Endothelial cell of hepatic sinusoid (primary cell): Measurements from ENCODE around the gene FAM107A.

Source experiments
- in situ Hi-C: cut with HindIII; loops from 2 replicates; pipeline ENCODE4 v1.10.0; 2017; ENCODE audit warnings: low sequenced_read_pairs

FAM107A gene

GRCh38 chr3:58594117-58594516 lies 16.9 kb upstream of the FAM107A start:
- in situ Hi-C loops = no loop called here

DNA sequence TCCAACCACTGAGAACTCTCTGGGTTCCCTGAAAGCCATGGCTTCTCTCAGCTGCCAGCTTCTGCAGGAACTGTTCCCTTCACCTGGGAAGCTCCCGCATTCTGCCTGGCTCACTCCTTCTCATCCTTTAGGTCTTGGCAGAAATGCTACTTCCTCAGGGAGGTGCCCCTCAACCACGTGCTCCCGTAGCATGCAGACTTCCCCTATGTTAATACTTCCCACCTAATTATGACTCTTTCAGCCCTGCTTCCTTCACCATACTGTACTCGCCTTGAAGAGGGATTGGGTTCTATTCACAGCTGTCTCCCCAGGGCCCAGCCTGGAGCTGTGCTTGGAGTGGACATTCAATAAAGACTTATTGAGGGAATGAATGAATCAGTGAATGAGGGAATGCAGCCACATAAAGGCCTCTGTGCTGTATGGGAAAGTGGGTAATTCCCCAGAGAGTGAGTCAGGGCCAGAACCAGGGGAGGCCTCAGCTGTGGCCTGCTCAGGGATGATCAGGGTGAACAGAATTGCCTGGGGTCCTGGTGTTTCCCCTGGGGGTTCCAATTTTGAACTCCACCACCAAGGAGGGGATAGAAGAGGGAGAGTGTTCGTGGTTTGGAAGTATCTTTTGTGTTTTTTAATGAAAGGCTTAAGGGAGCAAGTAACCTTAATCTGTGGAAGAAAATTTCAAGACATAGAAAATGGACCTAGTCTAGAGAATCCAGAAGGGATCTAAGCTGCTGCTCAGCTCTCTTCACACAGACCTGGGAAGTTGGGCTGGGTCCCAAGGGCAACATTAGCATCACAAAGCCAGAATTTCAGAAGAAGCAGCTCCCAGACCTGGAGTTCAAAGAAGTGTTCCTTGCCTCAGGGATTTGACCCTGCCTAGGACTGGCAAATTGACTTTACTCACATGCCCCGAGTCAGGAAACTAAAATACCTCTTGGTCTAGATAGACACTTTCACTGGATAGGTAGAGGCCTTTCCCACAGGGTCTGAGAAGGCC lies 14.6 kb upstream of the FAM107A start:
- in situ Hi-C loops = no loop called here

GRCh38 chr3:58588030-58588614 lies 10.9 kb upstream of the FAM107A start:
- in situ Hi-C loops = no loop called here

DNA sequence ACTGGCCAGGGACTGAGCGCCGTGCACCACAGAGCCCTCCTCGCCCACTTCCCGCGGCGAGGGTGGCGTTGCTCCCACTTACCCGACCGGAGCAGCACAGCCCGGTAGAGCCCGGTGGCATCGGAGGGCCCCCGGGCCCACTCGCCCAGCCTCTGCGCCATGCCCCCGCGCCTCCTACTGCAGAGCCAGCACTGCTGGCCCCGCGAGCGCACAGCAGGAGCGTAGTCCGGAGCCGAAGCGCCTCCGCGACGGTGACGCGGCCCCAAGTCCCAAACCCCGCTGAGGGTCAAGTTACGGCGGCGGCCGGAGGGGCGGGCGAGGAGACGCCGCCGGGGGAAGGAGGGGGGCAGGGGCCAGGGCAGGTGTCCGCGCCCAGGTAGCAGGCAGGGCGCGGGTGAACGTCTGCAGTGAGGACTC lies 9.6 kb upstream of the FAM107A start:
- in situ Hi-C loops = no loop called here

DNA sequence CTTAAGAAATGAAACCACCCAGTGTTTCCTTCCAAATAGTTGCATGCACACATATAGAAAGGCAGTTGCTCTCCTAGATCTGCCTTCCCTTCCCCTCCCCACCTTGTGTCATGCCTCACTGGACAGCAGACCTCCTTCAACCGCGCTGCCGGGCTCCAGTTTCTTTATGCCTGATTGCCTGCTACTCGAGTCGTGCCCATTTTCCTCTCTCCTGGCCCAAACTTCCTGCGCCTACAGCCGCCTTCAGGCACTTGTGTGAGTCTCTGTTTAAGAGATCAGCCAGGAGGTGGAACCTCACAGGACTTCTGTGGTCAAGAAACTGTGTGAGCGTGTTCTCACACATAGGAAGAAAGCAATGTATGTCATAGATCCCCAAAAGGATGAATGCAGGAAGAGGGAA lies 8.8 kb upstream of the FAM107A start:
- in situ Hi-C loops = no loop called here

DNA sequence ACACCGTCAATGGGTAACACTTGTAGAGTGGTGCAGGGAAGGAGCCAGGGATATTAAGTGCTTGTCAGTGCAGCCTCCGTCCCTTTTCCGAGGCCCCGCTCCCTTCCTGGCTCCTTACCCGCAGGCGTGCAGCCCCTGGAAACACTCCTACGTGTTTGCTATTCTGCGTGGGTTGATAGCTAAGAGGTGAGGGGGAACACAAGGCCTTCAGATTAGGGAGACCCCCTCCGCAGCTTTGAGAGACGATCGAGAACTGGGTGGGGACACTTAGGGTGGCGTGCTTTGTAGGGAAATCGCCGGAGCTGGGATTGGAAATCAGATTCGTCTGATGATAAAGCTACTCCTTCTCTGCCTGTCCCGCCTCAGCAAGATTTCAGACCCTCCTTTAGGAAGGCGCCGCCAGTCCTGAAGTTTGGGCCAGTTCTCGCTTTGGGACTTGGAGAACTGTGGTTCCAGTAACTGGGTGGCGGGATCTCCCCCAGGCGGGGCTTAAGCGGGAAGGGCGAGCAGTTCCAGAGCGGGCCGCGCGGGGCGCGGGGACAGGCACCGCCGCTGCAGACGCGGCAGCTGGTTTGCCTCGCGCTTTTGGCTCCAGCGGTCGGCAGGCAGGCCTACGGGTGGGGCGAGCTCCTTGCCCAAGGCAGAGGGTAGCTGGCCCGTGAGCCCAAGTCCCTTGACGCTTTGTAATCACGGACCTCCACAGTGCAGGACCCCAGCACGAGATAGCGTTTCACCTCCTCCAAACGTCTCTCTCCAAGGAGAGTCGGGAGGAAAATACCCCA lies 8.0 kb upstream of the FAM107A start:
- in situ Hi-C loops = no loop called here

GRCh38 chr3:58584690-58585004 lies 7.5 kb upstream of the FAM107A start:
- in situ Hi-C loops = no loop called here

GRCh38 chr3:58581328-58582091 lies 4.3 kb upstream of the FAM107A start:
- in situ Hi-C loops = no loop called here

DNA sequence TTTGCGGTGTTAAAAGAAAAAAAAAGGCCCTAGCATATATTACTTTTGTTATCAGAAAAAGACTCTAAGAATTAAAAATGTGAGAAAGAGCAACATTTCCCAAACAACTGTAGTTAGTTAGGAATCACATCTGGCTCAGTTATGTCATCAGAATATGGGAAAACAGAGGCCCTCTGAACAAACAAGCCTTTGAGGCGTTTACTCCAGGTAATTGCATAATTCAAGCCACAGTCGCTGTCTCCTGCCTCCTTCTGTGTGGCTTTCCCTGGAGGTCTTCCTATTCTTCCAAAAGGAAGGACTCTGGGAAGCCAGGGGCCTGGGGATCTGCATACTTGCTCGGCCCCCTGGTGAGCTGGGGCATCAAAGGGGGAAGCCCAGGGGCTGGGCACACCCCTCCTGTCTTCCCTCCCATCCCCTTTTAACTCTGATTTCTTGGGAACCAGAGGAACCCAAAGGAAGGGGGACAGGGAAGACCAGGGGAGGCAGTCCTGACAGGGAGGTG lies 3.7 kb upstream of the FAM107A start:
- in situ Hi-C loops = no loop called here

- in situ Hi-C loops = loop anchor here (5.0 kb wide), 1 partner anchor 43 kb away; no protein-coding TSS in a partner anchor
These were observed 1.7 kb upstream of the FAM107A start for GRCh38 chr3:58578873-58579272.

- in situ Hi-C loops = loop anchor here (5.0 kb wide), 1 partner anchor 46 kb away; no protein-coding TSS in a partner anchor
These were observed 475 bp downstream of the FAM107A start for GRCh38 chr3:58576716-58577115.

DNA sequence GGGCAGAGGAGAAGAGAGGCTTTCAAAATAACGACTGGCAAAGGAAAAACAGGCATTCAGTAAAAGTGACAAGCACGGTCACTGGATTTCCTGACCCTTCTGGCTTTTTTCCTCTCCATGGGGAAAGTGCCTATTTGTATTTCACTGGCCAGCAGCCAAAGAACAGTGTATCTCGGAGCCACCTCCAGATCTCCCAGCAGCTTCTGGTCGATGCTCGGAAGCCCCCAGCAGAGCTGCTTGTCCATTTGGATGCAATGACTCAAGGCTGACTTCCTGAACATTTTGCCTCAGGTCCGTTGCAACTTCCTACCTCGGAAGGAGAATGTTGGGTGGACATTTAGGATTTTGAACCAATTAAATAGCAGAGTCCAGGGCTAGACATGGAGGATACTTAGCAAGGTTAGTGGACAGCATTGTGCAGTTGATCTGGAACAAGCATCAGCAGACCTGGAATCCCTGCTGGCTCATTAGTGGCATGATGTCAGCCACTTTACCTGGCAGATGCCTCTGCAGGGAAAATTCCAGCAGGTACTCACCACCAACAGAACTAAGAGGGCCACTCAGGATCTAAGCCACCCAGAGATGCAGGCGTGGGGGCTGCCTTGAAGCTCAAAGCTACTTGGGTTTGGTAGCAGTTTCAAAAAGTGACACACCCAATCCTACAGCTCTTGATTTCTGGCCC lies 1.1 kb downstream of the FAM107A start:
- in situ Hi-C loops = loop anchor here (5.0 kb wide), 1 partner anchor 46 kb away; no protein-coding TSS in a partner anchor

- in situ Hi-C loops = loop anchor here (5.0 kb wide), 1 partner anchor 48 kb away; no protein-coding TSS in a partner anchor
These were observed 2.5 kb downstream of the FAM107A start for GRCh38 chr3:58574682-58575081.

DNA sequence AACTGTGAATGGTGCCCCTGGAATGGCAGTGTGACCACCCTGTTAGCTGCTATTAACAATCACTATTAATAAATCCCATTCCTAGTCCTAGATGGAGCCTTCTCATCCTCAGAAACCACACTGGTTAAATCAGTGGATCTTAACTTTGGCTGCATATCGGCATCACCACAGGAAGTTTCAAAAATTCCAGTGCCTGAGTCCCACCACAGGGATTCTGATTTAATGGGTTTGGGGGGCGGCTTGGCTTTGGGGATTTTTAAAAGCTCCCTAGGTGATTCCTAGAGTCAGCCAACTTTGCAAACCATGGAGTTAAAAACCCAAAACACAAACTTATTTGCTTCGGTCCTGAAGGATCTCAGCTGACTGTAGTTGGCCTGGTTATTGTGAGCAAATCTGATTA lies 3.1 kb downstream of the FAM107A start:
- in situ Hi-C loops = no loop called here

- in situ Hi-C loops = no loop called here
These were observed 3.6 kb downstream of the FAM107A start for GRCh38 chr3:58573640-58574039.

DNA sequence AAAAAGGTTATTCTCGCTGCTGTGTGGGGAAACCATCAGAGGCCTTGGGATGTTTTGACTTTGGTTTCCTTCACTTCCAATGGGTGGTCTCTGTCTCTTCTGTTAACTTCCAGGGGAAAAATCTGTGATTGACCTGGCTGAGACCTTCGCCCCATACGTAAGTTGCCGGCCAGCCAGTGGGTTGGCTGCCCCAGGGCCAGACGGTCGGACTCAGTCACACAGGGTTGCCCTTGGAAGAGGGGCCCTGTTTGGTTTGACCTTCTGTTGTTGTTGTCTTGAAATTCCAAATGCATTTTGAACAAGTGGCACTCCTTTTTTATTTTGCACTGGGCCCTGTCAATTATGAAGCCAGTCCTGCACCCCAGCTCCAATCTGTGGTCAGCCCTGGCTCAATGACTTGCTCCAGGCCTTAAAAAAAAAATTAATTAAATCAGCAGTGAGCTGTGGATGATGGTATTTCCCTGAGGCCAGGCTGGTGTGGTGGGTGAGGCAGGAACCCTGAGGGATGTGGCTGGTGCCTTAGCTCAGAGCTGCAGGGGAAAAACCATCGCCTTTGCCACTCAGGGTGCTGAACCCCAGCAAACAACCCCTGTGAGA lies 4.5 kb downstream of the FAM107A start:
- in situ Hi-C loops = no loop called here

DNA sequence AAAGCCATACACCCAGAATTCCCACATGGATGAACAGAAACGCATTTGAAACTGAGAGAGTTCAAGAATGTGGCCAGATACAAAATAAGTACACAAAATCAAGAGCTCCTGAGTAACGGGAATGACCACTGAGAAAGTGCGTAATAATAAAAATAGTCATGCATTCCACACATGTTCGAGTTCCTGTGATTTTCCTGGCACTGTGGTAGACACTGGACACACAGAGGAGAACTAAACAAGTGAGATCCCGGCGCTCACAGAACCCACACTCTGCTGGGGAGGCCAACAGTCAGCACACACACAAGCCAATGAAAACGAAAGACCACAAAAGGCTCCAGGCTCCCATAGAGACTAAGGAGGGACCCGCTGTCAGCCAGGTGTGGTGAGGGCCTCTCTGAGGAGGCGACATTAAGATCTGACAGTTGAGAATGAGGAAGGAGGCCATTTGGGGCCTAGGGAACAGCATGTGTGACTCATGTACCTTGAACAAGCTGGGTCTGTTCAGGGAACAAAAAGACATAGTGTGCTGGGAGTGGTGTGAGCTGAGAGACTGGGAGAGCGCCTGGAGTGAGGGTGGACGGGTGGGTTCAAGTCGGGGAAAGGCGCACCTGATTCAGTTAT lies 5.1 kb downstream of the FAM107A start:
- in situ Hi-C loops = no loop called here

- in situ Hi-C loops = no loop called here
These were observed 6.3 kb downstream of the FAM107A start for GRCh38 chr3:58570851-58571250.
